Testis (tissue), 2 donors: ENCODE results near the gene KDM5B.

Experiments used
- CTCF ChIP-seq, 3 experiments: fragments of 450-650 bp in 2 of 3; fragments of 200-600 bp in 1 of 3; sonication (generic) in 1 of 3; IDR thresholded peaks; one replicate each; pipeline ENCODE4 v1.5.1; 2016 to 2019; ENCODE audit warnings: antibody characterized with exemption in 3 of 3, mild to moderate bottlenecking in 2 of 3, moderate library complexity in 1 of 3
- POLR2A ChIP-seq: fragments of 450-650 bp; IDR thresholded peaks from one replicate; pipeline ENCODE4 v1.6.1; 2017; ENCODE audit warnings: antibody characterized with exemption, mild to moderate bottlenecking, moderate library complexity

GRCh38 chr1:202856014-202856413 lies 47.8 kb upstream of the KDM5B start:
- TF ChIP-seq CTCF (IDR thresholded peaks at IDR 0.05): no peak
- TF ChIP-seq POLR2A: no peak
